HG02852 (cell line): ENCODE measurements around the gene SF1.

Experiments
- ATAC-seq: cut with Tn5 transposase; IDR thresholded peaks from one replicate; pipeline ENCODE4 v1.9.1; 2021; ENCODE audit warnings: mild to moderate bottlenecking, moderate library complexity; ENCODE audit not compliant: unreplicated experiment

Gene SF1

GRCh38 chr11:64750361-64751054 is 27.8 kb downstream of the SF1 start:
- ATAC-seq = no peak

- no peak for ATAC-seq
Observed at GRCh38 chr11:64747961-64748665, 30.2 kb downstream of the SF1 start.

DNA sequence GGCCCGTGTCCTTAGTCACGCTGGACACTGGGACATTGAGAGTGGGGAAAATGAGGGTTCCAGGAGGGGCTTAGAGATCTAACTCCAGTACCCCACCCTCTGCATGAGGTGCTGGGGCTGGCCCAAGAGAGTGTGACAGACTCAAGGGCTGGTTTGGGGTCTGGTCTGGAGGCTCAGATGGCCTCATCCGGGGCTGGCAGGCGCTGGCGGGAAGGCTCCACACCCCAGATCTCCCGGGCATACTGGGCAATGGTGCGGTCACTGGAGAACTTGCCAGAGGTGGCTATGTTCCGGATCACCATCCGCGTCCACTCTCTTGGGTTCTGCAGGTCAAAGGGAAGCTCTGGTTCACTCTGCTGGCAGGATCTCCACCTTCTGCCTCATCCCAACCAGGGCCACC is 31.9 kb downstream of the SF1 start:
- no peak for ATAC-seq

GRCh38 chr11:64745521-64746328 is 32.6 kb downstream of the SF1 start:
- no peak for ATAC-seq

DNA sequence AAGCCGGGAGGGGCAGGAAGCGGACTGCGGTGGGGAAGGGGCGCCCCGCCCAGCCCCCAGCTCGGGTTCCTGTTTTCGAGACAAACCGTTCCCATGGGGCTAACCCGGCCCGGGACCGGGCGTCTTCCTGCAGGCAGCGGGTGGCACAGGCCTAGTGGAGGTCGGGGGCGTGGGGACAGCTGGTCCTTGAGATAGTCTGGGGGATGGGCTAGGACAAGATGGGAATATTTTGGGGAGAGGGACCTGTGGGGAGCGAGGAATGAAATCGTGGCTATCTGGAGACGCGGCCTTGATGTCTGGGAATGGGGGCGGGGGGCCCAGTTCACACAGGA is 33.2 kb downstream of the SF1 start:
- no peak for ATAC-seq

DNA sequence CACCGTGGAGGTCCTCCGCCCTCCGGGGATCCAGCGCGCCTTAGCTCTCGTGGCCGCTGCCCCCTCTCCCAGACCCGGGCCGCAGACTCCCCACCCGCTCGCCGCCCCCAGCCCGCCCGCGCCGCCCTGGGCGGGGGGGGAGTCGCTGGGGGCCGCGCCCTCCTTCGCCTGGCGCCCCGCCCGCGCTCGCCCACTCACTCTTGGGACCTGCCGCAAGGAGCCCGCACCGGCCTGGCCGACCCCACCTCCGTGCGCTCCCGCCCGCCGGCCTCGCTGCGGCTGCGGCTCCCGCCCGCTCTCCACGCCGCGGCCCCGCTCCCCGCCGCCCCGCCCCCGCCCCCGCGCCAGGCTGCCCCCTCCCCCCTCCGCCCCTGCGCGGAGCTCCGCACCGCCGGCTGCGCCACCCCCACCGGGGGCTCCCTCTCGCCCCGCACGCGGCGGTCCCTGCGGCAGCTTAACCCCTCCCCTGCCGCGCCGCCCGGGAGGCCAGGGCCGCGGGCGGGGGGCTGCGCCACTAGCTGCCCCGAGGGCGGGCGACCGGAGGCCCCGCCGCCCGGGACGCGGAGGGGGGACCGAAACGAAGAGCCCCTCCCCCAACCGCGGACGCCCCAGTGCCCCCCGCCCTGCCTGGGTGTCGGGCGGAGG is 33.7 kb downstream of the SF1 start:
- ATAC-seq = no peak

DNA sequence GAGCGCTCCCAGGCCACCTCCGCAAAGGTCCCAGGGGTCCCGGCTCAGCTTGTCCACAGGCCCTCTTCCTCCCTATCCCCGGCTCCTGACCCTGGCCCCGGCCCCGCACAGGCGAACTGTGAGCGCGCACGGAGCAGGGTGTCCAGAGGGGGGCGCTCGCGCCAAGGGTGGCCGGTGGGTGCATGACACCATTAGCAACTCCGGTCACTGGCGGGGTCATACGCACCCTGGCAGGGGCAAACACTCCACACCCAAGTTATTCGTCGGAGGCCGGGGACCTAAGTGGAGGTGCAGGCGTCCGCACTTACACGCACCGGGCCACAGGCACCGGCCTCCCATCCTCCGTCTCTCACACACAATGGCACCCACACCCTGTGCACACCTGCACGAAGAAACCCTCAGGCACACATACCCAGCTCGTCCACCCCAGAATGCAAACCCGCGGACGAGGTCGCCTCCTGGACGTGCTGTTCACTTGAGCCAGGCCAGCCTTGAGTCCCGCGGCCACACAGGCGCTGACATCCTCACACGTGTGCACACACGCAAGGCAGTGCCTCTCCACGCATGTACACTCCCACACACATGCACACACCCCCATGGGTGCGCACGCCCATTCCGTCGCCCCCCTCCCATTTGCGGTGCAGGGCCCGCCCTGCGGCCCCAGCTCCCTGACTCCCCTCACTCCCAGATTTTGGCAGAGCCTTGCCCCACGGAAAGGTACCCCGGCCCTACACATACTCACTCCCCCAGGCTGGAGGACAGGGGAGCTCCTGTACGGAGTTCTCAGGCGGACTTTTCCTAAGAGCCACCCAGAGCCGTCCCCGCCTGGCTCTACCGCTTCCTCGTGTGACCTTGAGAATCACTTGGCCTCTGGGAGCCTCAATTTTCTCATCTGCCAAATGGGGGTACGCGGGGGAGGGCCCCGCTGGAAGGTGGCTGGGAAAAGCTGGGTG is 34.5 kb downstream of the SF1 start, which contains the start of gene RASGRP2:
TSS of gene RASGRP2 (minus strand) at position 552 of the 953 bp plus-strand sequence. CDS start 1,276 bp downstream, outside the sequence.
- no peak for ATAC-seq

GRCh38 chr11:64742889-64743590 is 35.3 kb downstream of the SF1 start:
- no peak for ATAC-seq

GRCh38 chr11:64742087-64742888 is 36.1 kb downstream of the SF1 start:
- no peak for ATAC-seq

GRCh38 chr11:64741375-64742086 is 36.8 kb downstream of the SF1 start:
- ATAC-seq = no peak

GRCh38 chr11:64739871-64740270 is 38.5 kb downstream of the SF1 start:
- no peak for ATAC-seq

DNA sequence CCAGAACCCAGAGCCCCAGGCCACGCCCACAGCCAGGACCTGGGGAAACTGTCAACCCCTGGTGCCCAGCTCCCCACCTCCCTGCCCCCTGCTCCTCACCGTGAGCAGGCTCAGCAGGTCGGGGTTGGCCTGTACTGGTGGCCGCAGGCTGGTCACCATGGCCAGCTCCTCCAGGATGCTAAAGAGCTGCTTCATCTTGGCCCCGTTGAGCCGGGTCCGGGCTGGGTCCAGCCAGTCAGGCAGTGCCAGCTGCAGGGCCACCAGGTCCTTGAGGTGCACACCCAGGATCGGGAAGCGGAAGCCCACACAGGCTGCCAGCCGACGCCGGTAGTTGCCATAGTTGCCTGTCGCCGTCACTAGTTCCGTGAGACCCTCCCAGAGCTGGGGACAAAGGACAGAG is 41.7 kb downstream of the SF1 start:
- no peak for ATAC-seq

GRCh38 chr11:64735725-64736259 is 42.5 kb downstream of the SF1 start:
- no peak for ATAC-seq

DNA sequence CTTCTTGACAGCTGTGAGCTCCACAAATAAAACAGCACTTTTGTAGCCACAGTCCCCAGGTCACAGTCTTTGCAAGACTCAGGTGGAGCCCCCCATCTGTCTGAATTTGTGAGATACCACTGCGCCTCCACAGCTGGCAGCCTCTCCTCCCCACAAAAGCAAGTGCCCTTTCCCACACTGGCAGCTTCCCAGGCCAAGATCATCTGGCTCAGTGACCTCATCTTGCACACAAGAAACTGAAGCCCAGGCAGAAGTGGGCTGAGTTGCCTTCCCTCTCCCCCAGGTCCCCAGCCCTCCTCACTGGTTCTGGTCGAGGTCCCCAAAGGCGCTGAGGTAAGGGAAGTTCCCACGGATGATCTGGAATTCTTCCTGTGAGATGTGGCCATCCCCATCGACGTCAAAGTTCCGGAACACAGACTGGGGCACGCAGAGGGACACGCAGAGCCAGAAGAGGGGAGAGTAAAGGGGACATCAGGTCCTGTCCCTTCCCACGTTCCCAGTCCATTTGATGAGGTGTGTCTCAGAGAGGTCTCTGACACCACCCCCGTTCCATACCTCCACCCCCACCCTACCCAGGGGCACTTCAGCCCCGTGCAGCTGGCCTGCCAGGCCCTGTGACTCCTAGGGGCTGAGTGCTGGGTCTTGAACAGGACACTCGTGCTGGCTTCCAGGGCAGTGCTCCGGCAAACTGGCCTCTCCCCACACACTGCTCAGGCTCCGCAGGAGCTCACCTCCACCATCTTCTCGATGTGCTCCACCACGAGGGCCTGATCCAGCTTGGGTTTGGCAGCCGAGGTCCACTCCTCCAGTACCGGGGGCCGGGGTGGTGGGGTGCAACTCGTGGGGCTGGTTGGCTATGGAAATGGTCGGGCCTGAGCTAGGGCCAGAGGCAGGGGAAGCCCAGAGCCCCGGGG is 43.3 kb downstream of the SF1 start:
- no peak for ATAC-seq

DNA sequence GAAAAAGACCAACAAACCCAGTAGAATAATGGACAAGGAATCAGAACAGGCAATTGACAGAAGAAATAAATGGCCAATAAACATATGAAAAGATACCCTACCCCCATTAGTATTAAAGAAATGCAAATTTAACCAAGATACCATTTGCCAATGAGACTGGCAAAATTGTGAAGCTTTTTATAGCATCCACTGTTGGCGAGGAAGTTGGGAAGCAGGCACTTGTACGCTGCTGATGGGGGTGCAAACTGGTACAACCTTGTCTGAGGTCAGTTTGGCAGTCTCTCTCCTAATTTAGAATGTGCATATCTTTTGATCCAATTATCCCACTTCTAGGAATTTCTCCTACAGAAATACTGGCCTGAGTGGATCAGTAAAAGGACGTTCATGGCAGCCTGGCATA is 46.7 kb downstream of the SF1 start:
- ATAC-seq = no peak

GRCh38 chr11:64729851-64730382 is 48.4 kb downstream of the SF1 start:
- ATAC-seq = no peak
